Aorta (tissue), 5 donors: ENCODE results near the gene LCN10. TPM values are rescaled to one million over a fixed set of nuclear protein-coding genes. Genes with fewer than 3 reads are reported as not detected.
"Not testable (repeated sequence)": the region's sequence is repeated elsewhere in the genome, so short reads cannot be mapped to it uniquely, and the experiment has no call there.

Source experiments
- ATAC-seq: fragments of 200-7000 bp; cut with Tn5 transposase; one replicate; pipeline ENCODE4 v1.9.1; 2022; ENCODE audit warnings: moderate library complexity; ENCODE audit not compliant: low FRiP score
- DNase-seq, 2 donors: peaks; one replicate each; pipeline ENCODE4 v3.0.0-alpha.2; 2020
- H3K27ac ChIP-seq, 2 donors: one replicate each; pipeline ENCODE4 v1.5.1; 2013; ENCODE audit warnings: low read length in 2 of 2, mild to moderate bottlenecking in 2 of 2, moderate library complexity in 2 of 2, control low read depth in 1 of 2, inconsistent platforms in 1 of 2, low read depth in 1 of 2
- H3K27me3 ChIP-seq, 2 donors: one replicate each; pipeline ENCODE4 v1.6.1; 2013; ENCODE audit warnings: control low read depth in 1 of 2, low read length in 1 of 2, mild to moderate bottlenecking in 1 of 2, moderate library complexity in 1 of 2; ENCODE audit not compliant: insufficient read depth in 2 of 2, control insufficient read depth in 1 of 2
- H3K36me3 ChIP-seq, 2 donors: one replicate each; pipeline ENCODE4 v1.6.1; 2013; ENCODE audit warnings: control low read depth in 1 of 2, low read length in 1 of 2, mild to moderate bottlenecking in 1 of 2; ENCODE audit not compliant: insufficient read depth in 2 of 2, control insufficient read depth in 1 of 2
- H3K4me1 ChIP-seq, 2 donors: one replicate each; pipeline ENCODE4 v1.6.1; 2013; ENCODE audit warnings: low read length in 2 of 2, control low read depth in 1 of 2, mild to moderate bottlenecking in 1 of 2, moderate library complexity in 1 of 2; ENCODE audit not compliant: insufficient read depth in 2 of 2, control insufficient read depth in 1 of 2
- H3K4me3 ChIP-seq, 2 donors: one replicate each; pipeline ENCODE4 v1.5.1; 2013; ENCODE audit warnings: low read length in 2 of 2, control low read depth in 1 of 2, mild to moderate bottlenecking in 1 of 2
- H3K9me3 ChIP-seq: one replicate; pipeline ENCODE4 v1.6.1; 2013; ENCODE audit warnings: mild to moderate bottlenecking, low read length; ENCODE audit not compliant: control insufficient read depth
- WGBS, 2 donors: extraction: QIAGEN DNeasy Blood & Tissue Kit; methylation state at CpG; one replicate each; pipeline ENCODE4 v1.1.7; 2013; 5-methylcytosine and 5-hydroxymethylcytosine counted together
- intact Hi-C, 2 donors: fragments of 100-400 bp; cut with DNase I; formaldehyde crosslinking; loops; one replicate each; pipeline versions ENCODE4 v1.14.2 to v1.15.0; 2022
- polyA plus RNA-seq, 2 donors: library from polyadenylated mRNA; stranded (reverse); fragments of 200-250 nt; gene quantifications; one replicate each; pipeline ENCODE4 v1.2.3, GENCODE V29; 2013
- total RNA-seq, 2 donors: library from RNA; stranded (reverse); fragmentation: NEBNext Ultra II Directional; extraction: Animal tissue kit (Norgen Biotek cat#: 25700); gene quantifications; one replicate each; pipeline ENCODE4 v1.2.1, GENCODE V29; 2021
- donor health status: healthy with polysubstance abuse.
- donor health status: Bipolar disorder and iron deficiency.
- donor health status: DM: no; HTN: no; CAD: no.
- donor health status: DM: no; HTN: no; CAD: no.
- donor health status: DM: yes; HTN: yes; CAD: no.

Gene LCN10
- total and polyA plus RNA-seq, 4 donors = 0.25 to 13.4 (median 6.7) TPM

DNA sequence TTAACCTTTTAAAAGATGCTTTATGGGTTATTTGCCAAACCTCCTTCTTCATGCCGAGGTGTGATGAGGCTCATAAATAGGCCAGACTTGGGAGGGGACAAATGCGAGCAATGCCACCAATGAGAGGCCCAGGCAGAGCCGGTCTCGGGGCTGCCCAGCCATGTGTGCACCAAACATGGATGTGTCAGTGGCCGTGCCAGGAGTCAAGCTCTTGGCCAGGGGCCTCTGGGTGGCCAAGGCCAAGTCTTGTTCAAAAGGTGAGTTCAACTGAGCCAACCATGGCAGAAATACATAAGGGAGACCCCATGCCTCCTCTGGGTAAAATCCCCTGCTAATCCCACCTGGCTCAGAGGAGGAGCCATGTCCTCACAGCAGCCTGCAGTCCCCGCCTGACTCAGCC lies 32.5 kb upstream of the LCN10 start:
- DNase-seq = peak; percentile 6 to 66
- Histone ChIP-seq H3K4me1 (no peaks in the 10 kb centered on the region), H3K36me3 (no peaks in the 10 kb centered on the region), H3K27ac (no peak overlapping the region), H3K4me3 (no peak overlapping the region), H3K9me3 (peaks cover 3% of the 10 kb centered on the region), H3K27me3 (no peaks in the 10 kb centered on the region)
- ATAC-seq = no peak
- 69 to 76% methylated on average over 6 of the region's 6 CpGs for WGBS, 2 donors
- intact Hi-C loops = no loop called here

DNA sequence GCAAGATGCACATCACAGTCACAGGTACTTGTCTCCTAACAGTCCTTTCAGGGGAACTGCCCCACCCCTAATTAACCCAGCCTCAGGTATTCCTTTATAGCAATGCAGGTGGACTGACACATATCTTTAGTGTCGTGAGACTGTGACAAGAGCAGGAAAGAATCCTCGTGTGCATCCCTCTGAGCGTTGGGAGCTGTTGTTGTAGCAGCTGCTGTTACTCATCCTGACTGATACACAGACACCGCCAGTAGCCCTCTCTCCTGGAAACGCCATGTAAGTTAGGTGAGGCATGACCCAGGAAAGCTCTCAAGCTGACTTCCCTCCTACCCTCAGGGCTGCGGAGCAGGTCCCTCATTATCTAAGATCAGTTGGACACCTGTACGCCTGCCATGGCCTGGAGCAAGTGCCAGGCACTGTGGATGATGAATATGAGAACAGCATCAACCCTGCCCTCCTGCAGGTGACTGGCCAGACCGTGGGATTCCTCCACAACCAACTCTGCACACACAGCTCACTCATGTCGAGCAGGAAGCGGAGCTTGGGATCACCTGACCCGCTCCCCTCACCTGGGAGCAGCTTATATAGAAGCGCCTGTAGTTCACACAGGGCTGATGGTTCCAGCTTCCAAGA lies 31.8 kb upstream of the LCN10 start:
- 89 to 92% methylated on average over 12 of the region's 12 CpGs for WGBS, 2 donors
- no peak overlapping the region for H3K27ac ChIP-seq
- H3K9me3 ChIP-seq = peaks cover 3% of the 10 kb centered on the region
- H3K36me3 ChIP-seq = no peaks in the 10 kb centered on the region
- DNase-seq (peak; percentile 26 to 28), ATAC-seq (no peak)
- H3K4me1 ChIP-seq = no peaks in the 10 kb centered on the region
- H3K27me3 ChIP-seq = no peaks in the 10 kb centered on the region
- H3K4me3 ChIP-seq = no peak overlapping the region
- intact Hi-C loops = no loop called here

DNA sequence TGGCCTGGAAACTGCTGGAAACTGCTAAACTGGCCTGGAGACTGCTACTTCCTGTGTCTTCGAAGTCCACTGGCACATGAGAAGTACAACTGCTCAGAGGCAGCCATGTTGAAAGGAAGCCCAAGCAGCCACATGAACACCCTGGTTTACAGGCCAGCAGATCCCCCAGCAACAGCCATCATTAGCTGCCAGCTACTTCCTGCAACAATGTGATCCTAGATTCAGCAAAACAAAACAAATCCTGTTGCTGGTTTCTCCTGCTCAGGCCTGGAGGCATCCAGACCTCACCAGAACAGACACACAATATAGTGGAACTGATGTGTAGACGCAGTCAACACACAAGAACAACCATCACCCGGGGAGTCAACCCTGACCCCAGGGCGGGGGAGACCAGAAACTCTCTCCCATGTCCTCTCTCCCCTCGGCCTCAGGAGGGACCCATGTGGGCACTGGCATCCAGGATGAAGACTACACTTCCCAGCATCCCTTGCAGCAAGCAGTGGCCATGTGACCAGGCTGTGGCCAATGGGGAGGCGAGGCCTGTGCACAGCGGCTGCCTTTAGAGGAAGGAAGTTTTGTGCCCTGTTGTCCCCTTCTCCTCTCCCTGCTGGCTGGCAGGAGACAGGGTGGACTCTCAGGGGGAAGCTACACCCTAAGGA lies 30.8 kb upstream of the LCN10 start:
- Histone ChIP-seq H3K4me1 (no peaks in the 10 kb centered on the region), H3K36me3 (no peaks in the 10 kb centered on the region), H3K9me3 (peaks cover 3% of the 10 kb centered on the region), H3K27me3 (no peaks in the 10 kb centered on the region), H3K4me3 (no peak overlapping the region), H3K27ac (no peak overlapping the region)
- intact Hi-C loops = no loop called here
- ATAC-seq (no peak), DNase-seq (peak; percentile 53 to 76)
- 81 to 87% methylated on average over 7 of the region's 7 CpGs for WGBS, 2 donors

DNA sequence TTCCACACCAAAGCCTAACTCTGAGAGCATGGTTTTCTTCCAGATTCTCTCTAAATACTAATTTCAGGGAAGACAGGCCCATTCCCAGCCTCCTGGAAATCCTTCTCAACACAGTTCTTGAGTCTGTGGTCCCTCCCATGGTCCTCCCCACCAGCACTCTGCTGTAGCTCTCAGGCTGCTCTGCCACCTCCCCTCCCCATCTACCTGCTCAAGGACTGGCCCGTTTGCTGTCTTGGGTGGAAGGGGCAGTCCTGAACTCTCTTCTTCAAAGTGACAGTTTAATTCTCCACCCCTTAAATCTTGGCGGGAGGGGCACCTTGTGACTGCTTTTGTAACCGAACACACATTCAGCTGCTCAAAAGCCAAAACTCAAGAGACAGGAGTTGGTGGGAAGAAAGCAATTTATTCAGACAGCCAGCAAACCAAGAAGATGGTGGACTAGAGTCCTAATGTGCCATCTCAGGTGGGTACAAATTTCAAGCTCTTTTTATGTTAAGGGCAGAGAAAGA lies 29.2 kb upstream of the LCN10 start:
- intact Hi-C loops = no loop called here
- no peak overlapping the region for H3K27ac ChIP-seq
- H3K4me3 ChIP-seq = no peak overlapping the region
- H3K36me3 ChIP-seq = no peaks in the 10 kb centered on the region
- H3K4me1 ChIP-seq = no peaks in the 10 kb centered on the region
- no peaks in the 10 kb centered on the region for H3K27me3 ChIP-seq
- peaks cover 3% of the 10 kb centered on the region for H3K9me3 ChIP-seq
- ATAC-seq = no peak
- peak in 1 of 2 donors; percentile 5 for DNase-seq
- WGBS, 2 donors = 58 to 72% methylated on average over 3 of the region's 3 CpGs

DNA sequence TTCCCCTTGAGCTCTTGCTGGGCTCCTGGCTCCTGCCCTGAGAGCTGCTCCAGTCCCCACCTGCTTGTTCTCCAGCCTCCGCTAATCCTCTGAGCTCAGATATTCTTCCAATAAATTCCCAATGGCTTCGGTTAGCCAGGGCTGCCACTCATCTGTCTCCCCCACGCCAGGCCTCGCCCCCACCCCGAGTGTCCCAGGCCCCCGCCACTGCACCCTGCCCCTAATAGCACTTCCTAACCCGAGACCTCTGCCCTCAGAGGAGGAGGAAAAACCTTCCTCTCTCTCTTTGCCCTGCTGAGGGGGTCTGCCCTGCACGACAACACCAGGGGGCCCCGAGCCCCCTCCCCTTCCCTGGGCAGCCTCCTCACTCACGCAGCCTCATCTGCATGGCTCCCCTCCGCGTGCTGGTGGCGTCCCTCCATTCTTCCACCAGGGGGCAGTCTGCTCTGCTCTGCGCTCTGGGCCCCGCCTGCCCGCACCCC lies 27.0 kb upstream of the LCN10 start:
- peak in 1 of 2 donors; percentile 43 for DNase-seq
- H3K27me3 ChIP-seq = no peaks in the 10 kb centered on the region
- H3K4me3 ChIP-seq = no peak overlapping the region
- no peaks in the 10 kb centered on the region for H3K36me3 ChIP-seq
- ATAC-seq = no peak
- WGBS, 2 donors = 10 to 19% methylated on average over 12 to 16 of the region's 16 CpGs
- intact Hi-C loops = no loop called here
- H3K4me1 ChIP-seq = no peaks in the 10 kb centered on the region
- H3K9me3 ChIP-seq = peaks cover 3% of the 10 kb centered on the region
- no peak overlapping the region for H3K27ac ChIP-seq

DNA sequence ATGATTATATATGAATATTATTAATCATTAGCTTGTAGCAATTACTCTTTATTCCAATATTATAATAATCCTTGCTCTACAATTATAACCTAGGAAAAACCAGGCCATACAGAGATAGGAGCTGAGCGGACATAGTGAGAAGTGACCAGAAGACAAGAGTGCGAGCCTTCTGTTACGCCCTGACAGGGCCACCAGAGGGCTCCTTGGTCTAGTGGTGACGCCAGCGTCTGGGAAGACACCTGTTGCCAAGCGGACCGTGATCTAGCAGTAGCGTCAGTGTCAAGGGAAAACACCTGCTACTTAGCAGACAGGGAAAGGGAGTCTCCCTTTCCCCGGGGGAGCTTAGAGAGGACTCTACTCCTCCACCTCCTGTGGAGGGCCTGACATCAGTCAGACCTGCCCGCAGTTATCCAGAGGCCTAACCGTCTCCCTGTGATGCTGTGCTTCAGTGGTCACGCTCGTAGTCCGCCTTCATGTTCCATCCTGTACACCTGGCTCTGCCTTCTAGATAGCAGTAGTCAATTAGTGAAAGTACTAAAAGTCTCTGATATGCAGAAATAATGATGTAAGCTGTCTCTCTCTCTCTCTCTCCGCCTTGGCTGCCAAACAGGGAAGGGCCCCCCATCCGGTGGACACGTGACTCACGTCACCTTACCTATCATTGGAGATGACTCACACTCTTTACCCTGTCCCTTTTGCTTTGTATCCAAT lies 23.8 kb upstream of the LCN10 start:
- WGBS, 2 donors = 51 to 69% methylated on average over 11 to 18 of the region's 18 CpGs
- not testable (repeated sequence) for H3K27ac ChIP-seq, H3K4me1 ChIP-seq

DNA sequence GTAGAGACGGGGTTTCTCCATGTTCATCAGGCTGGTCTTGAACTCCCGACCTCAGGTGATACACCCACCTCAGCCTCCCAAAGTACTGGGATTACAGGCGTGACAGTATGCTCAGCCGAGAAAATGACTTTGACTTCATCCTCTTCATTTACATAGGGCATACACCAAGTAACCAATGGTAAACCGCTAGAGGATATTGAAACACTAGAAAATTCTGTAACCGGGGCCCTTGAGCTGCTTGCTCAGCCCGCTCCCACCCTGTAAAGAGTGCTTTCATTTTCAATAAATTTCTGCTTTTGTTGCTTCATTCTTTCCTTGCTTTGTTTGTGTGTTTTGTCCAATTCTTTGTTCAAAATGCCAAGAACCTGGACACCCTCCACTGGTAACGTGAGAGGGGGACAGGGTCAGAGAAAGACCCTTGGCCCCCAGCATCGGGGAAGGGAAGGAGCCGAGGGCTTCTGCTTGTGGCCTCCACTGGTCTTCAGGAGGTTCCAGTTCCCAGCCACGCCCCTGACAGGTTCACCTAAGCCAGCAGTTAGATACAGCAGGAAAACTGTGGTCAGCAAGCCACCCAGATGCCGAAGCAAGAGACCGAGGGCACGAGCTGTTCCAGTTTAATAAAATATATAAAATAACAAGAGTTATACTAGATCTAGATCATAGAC lies 23.1 kb upstream of the LCN10 start:
- H3K9me3 ChIP-seq, ATAC-seq, H3K27ac ChIP-seq, H3K4me1 ChIP-seq, H3K36me3 ChIP-seq, intact Hi-C loops, H3K4me3 ChIP-seq, H3K27me3 ChIP-seq: not testable (repeated sequence)
- peak in 1 of 2 donors; percentile 24 for DNase-seq
- 82 to 85% methylated on average over 14 of the region's 14 CpGs for WGBS, 2 donors

More for the DNA sequence above, 23.8 kb upstream of the LCN10 start:
- H3K4me3 ChIP-seq, H3K36me3 ChIP-seq, H3K27me3 ChIP-seq, intact Hi-C loops, H3K9me3 ChIP-seq, ATAC-seq: not testable (repeated sequence)
- DNase-seq = peak in 1 of 2 donors; percentile 59

DNA sequence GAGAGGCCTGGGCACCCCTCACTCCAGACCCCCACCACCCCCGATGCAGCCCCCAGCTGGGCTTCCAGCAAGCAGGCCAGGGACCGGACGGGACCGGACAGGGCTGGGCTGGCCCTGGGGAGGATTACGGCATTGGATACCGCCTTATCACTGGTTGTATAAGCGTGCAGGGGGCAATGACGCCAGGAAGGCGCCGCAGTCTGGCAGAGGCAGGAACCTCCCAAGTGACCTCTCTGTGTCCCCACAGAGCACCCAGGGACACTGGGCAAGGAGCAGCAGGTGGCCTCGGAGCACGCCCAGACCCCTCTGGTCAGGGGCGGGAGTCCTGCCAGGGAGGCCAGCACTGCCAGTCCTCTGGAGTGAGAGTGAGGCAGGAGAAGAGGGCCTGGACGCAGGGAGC lies 22.3 kb upstream of the LCN10 start:
- DNase-seq (peak in 1 of 2 donors; percentile 32), ATAC-seq (no peak)
- Histone ChIP-seq H3K27ac (no peak overlapping the region), H3K27me3 (no peaks in the 10 kb centered on the region), H3K4me3 (no peak overlapping the region), H3K9me3 (no peaks in the 10 kb centered on the region), H3K36me3 (no peaks in the 10 kb centered on the region), H3K4me1 (no peaks in the 10 kb centered on the region)
- intact Hi-C loops = no loop called here
- whole genome bisulfite sequencing, 2 donors = 89 to 91% methylated on average over 14 of the region's 14 CpGs
